GM12873 (cell line): ENCODE measurements around the gene DAB1.

Source experiments
- TF ChIP-seq, protein P1 (sequence below): IDR thresholded peaks from 2 replicates; pipeline ENCODE4 v1.5.1; 2012; ENCODE audit warnings: low read depth, mild to moderate bottlenecking, moderate library complexity, low read length, control low read depth; ENCODE audit not compliant: insufficient read depth; ENCODE audit errors: missing control alignments

The DAB1 gene

DNA sequence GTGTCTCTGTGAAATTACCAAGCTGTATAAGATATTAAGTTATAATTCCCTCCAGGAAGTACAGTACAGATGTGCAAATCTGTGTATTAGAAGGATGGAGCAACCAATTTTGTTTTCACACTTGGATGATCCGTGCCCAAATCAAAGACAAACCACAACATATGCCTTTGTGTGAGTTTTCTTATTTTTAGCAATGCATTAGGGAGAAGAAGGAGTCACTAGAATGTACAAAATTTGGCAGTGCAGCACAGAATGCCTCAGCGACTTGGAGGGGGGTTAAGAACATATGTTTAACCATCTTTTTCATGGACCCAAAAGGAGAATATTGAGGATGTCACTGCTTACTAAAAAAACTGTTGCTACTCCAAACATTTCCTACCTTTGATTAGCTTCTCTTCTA, 45.3 kb downstream of the DAB1 start:
- TF ChIP-seq, protein P1, sequence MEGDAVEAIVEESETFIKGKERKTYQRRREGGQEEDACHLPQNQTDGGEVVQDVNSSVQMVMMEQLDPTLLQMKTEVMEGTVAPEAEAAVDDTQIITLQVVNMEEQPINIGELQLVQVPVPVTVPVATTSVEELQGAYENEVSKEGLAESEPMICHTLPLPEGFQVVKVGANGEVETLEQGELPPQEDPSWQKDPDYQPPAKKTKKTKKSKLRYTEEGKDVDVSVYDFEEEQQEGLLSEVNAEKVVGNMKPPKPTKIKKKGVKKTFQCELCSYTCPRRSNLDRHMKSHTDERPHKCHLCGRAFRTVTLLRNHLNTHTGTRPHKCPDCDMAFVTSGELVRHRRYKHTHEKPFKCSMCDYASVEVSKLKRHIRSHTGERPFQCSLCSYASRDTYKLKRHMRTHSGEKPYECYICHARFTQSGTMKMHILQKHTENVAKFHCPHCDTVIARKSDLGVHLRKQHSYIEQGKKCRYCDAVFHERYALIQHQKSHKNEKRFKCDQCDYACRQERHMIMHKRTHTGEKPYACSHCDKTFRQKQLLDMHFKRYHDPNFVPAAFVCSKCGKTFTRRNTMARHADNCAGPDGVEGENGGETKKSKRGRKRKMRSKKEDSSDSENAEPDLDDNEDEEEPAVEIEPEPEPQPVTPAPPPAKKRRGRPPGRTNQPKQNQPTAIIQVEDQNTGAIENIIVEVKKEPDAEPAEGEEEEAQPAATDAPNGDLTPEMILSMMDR = no peak

DNA sequence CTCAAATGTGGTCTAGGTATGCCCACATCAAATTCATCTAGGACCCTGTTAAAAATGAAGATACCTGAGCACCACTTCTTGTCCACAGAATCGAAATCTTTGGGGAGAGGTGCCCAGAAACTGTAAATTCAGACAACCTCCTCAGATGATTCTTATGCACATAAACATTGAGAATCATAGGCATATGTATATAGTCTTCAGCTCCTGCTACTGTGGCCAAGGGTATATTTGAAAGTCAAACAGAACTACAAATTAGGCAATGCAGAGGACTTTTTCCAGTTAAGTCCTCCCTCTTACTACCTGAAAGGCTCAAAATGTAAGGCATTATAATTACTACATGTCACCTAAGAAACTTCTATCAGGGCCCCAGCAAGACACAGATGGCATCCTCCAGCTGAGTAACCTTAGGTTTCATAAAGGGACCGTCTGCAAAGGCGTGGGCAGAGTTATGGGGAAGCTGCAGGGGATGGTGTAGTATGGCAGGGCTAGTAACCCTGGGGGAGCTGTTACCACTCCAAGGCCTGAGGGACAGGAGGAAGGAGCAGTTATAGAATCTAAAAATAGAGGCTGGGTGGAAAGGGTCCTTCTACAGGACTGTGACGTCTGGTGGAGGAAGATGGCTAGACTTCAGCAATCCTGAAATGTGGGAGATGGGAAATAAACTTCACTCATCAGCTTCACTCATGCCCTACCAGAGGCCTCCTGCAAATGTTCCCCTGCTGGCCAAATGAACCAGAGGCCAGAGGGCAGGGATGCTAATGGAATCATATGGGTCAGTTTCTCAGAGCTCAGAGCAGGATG, 46.3 kb downstream of the DAB1 start:
- TF ChIP-seq, protein P1 = no peak

DNA sequence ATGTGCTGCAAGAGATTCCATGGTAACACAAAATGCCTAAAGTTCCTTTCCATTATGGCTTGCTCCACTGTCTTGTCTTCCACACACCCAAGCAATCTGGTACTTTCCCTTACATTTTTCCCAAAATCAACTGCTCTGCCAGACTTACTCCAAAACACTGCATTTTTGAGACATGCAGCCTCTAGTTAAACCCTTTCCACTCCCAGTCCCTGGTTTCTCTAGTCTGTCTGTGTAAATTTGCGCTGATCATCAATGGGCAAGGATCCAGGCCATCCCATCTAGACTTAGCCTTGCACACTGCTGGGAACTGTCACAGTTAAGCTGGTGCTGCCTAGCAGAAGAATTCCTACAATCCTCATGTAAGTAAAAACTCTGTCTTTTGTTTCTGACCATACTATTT, 47.8 kb downstream of the DAB1 start:
- TF ChIP-seq, protein P1 = no peak

DNA sequence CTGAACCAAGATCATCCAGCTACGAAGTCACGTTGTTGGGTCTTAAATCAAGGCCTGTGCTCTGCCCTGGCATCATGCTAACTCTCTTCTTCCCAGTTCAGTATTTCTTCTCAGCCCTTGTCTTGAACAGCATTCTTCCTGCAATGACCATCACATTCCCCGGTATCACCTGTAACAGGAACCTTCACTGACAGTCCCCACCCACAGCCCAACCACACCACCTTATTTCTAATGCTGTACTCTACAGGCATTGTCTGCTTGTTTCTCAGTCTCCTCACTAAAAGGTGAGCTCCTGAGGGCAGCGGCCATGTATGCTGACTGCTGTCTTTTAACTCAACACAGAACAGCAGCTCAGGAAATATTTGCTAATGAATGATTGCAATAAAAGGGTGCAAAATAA, 54.0 kb downstream of the DAB1 start:
- TF ChIP-seq, protein P1 = no peak

DNA sequence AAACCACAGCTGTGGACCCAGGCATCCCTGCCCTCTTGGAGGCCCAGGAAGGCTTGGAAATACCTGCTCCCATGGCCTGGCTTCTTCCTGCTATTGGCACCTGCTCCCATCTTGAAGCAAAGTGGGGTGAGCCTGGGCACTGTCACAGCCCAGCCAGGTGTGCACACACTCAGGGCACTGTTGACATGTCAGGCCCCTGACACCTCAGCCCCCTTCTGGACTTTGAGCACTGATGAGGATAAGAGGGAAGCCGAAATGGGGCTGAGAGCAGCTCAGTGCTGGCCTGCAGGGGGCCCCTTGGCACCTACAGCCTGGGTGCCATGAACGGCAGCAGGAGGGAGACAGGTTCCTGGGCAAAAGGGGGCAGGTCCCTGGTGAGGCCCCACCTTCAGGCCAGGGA, 55.9 kb downstream of the DAB1 start:
- TF ChIP-seq, protein P1 = no peak

DNA sequence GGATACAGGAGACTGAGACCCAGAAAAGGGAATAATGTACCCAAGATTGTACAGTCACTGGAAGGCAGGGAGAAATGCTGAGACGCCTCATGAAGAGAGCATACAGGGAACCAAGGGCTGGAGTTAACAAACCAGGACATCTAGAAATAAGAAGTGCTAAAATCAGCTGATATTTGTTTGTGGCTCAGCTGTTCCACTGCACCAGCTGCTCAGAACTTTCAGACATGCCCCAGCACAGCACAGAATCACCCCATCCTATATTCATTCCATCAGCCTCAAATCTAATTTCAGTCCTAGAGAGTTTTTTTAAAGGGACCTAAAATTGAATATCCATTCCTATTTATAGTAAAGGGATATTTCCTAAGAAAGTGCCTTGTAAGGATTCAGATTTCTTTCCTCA, 60.2 kb downstream of the DAB1 start:
- TF ChIP-seq, protein P1 = no peak

DNA sequence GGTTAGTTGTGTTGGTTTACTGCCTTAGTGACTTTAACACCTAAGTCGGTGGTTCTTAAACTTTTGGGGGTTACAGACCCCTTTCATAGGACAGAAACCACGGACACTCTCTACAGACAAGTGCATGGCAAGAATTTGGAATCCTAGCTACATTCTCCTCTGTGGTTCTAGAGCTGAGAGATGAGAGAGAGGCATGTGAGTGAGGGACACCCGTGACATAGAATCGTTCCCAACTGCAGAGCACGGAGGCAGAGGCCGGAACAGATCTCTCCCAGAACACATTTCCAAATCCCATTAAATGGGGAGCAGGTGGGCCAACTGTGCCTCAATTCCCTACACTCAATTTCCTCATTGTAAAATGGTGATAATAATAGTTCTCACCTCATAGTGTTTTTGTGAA, 60.7 kb downstream of the DAB1 start:
- TF ChIP-seq, protein P1 = no peak
